NCI-H1092 treated with DMSO at 0.1 percent for 48 hours (cell line): ENCODE measurements around the gene NUDCD3.

ENCODE experiments used
- DNase-seq: peaks from one replicate; lab custom pipeline; 2025; lab: John Stamatoyannopoulos, UW

Gene NUDCD3

GRCh38 chr7:44398953-44399574, 91.4 kb downstream of the NUDCD3 start:
- DNase-seq: peak; percentile 76

GRCh38 chr7:44398511-44398911, 91.9 kb downstream of the NUDCD3 start:
- DNase-seq: peak; percentile 12

- peak; percentile 26 for DNase-seq
Measured at GRCh38 chr7:44396931-44397545, 93.4 kb downstream of the NUDCD3 start.

GRCh38 chr7:44396496-44396895, 94.0 kb downstream of the NUDCD3 start:
- DNase-seq: no peak

- peak; percentile 97 for DNase-seq
Measured at GRCh38 chr7:44395067-44395466, 95.4 kb downstream of the NUDCD3 start.

- peak; percentile 97 for DNase-seq
Measured at GRCh38 chr7:44394636-44395035, 95.8 kb downstream of the NUDCD3 start.

GRCh38 chr7:44394112-44394447, 96.4 kb downstream of the NUDCD3 start:
- DNase-seq: no peak

GRCh38 chr7:44393238-44394111, 97.0 kb downstream of the NUDCD3 start:
- DNase-seq: no peak

- DNase-seq: no peak
Measured at GRCh38 chr7:44392618-44393010, 97.8 kb downstream of the NUDCD3 start.

GRCh38 chr7:44391746-44392617, 98.5 kb downstream of the NUDCD3 start:
- no peak for DNase-seq

- DNase-seq: peak; percentile 19
Measured at GRCh38 chr7:44391171-44391570, 99.3 kb downstream of the NUDCD3 start.

- peak; percentile 19 for DNase-seq
Measured at GRCh38 chr7:44390701-44391100, 99.8 kb downstream of the NUDCD3 start.

- DNase-seq: no peak
Measured at GRCh38 chr7:44388089-44388970, 102.1 kb downstream of the NUDCD3 start.

GRCh38 chr7:44387389-44387788, 103.1 kb downstream of the NUDCD3 start:
- no peak for DNase-seq

GRCh38 chr7:44386139-44386913, 104.1 kb downstream of the NUDCD3 start:
- no peak for DNase-seq

- no peak for DNase-seq
Measured at GRCh38 chr7:44385434-44386138, 104.9 kb downstream of the NUDCD3 start.

GRCh38 chr7:44384586-44385433, 105.6 kb downstream of the NUDCD3 start:
- DNase-seq: no peak

- no peak for DNase-seq
Measured at GRCh38 chr7:44383566-44383965, 106.9 kb downstream of the NUDCD3 start.
